Left lung (tissue), 10 donors: Measurements from ENCODE around the gene IRGC. TPM values are rescaled to one million over a fixed set of nuclear protein-coding genes. Genes with fewer than 3 reads are reported as not detected.
A peak's percentile ranks its signal among the peaks of the same experiment; 100 is the strongest.

ENCODE experiments used
- ATAC-seq: fragments of 200-7000 bp; cut with Tn5 transposase; one replicate; pipeline ENCODE4 v1.9.1; 2020; ENCODE audit warnings: moderate library complexity
- DNase-seq, 4 donors: peaks; one replicate each; pipeline ENCODE4 v3.0.0-alpha.2; 2013 to 2020
- H3K27ac ChIP-seq, 2 donors: fragments of 200-600 bp; sonication (generic) in 1 of 2; one replicate each; pipeline versions ENCODE4 v1.5.0 to v1.8.0; 2020 to 2021
- H3K27me3 ChIP-seq, 2 donors: fragments of 200-600 bp; sonication (generic) in 1 of 2; one replicate each; pipeline versions ENCODE4 v1.5.0 to v1.8.0; 2020 to 2021
- H3K36me3 ChIP-seq, 2 donors: fragments of 200-600 bp; sonication (generic) in 1 of 2; one replicate each; pipeline versions ENCODE4 v1.5.0 to v1.8.0; 2020 to 2021
- H3K4me1 ChIP-seq, 2 donors: fragments of 200-600 bp; one replicate each; pipeline ENCODE4 v1.8.0; 2021
- H3K4me3 ChIP-seq, 2 donors: fragments of 200-600 bp; sonication (generic) in 1 of 2; one replicate each; pipeline versions ENCODE4 v1.5.0 to v1.8.0; 2020 to 2021; ENCODE audit warnings: mild to moderate bottlenecking in 1 of 2
- H3K9me3 ChIP-seq, 2 donors: fragments of 200-600 bp; sonication (generic) in 1 of 2; one replicate each; pipeline versions ENCODE4 v1.5.0 to v1.8.0; 2020 to 2021
- CTCF ChIP-seq, 2 donors: fragments of 200-600 bp; sonication (generic) in 1 of 2; IDR thresholded peaks; one replicate each; pipeline versions ENCODE4 v1.5.0 to v1.8.0; 2021; ENCODE audit warnings: antibody characterized with exemption in 2 of 2
- intact Hi-C, 2 donors: fragments of 100-400 bp; cut with DNase I; formaldehyde crosslinking; loops; one replicate each; pipeline versions ENCODE4 v1.11.2 to v1.14.2; 2022
- polyA plus RNA-seq, 6 donors: library from polyadenylated mRNA; unstranded; fragments of 120-200 nt; gene quantifications; one replicate each; pipeline ENCODE4 v1.2.1, GENCODE V29; 2013; ENCODE audit not compliant: insufficient read length in 6 of 6
- total RNA-seq, 2 donors: library from RNA; stranded (reverse); fragmentation: NEBNext Ultra II Directional; extraction: Animal tissue kit (Norgen Biotek cat#: 25700); gene quantifications; one replicate each; pipeline ENCODE4 v1.2.1, GENCODE V29; 2021
- donor health status: DM: no; HTN: yes; CAD: no.
- donor health status: DM: no; HTN: no; CAD: no.

Gene IRGC
- total and polyA plus RNA-seq, 8 donors = not detected

- Histone ChIP-seq H3K27me3 (no peaks in the 10 kb centered on the region), H3K9me3 (peaks cover 0 to 21% of the 10 kb centered on the region in 2 donors), H3K27ac (no peak overlapping the region), H3K4me1 (peaks cover 0 to 35% of the 10 kb centered on the region in 2 donors), H3K36me3 (no peaks in the 10 kb centered on the region), H3K4me3 (no peak overlapping the region)
- DNase-seq (no peak), ATAC-seq (no peak)
- intact Hi-C loops = no loop called here
- no peak for TF ChIP-seq CTCF (IDR thresholded peaks at IDR 0.05)
These were observed 25.0 kb upstream of the IRGC start for GRCh38 chr19:43690890-43691289.

GRCh38 chr19:43691755-43692154 is 24.1 kb upstream of the IRGC start:
- H3K9me3 ChIP-seq = peaks cover 0 to 26% of the 10 kb centered on the region in 2 donors
- no peaks in the 10 kb centered on the region for H3K36me3 ChIP-seq
- H3K27me3 ChIP-seq = no peaks in the 10 kb centered on the region
- intact Hi-C loops = no loop called here
- no peak for TF ChIP-seq CTCF (IDR thresholded peaks at IDR 0.05)
- H3K4me3 ChIP-seq = no peak overlapping the region
- DNase-seq = no peak
- H3K27ac ChIP-seq = no peak overlapping the region
- no peak for ATAC-seq
- peaks cover 0 to 41% of the 10 kb centered on the region in 2 donors for H3K4me1 ChIP-seq

GRCh38 chr19:43692385-43692784 is 23.5 kb upstream of the IRGC start:
- TF ChIP-seq CTCF (IDR thresholded peaks at IDR 0.05) = no peak
- Histone ChIP-seq H3K4me3 (no peak overlapping the region), H3K9me3 (peaks cover 0 to 26% of the 10 kb centered on the region in 2 donors), H3K36me3 (no peaks in the 10 kb centered on the region), H3K27me3 (no peaks in the 10 kb centered on the region), H3K4me1 (peaks cover 0 to 41% of the 10 kb centered on the region in 2 donors), H3K27ac (peak overlapping the region in 1 of 2 donors; percentile 85)
- intact Hi-C loops = no loop called here
- ATAC-seq (no peak), DNase-seq (no peak)

- no peak for DNase-seq
- H3K27ac ChIP-seq = peak overlapping the region in 1 of 2 donors; percentile 85
- no peak for ATAC-seq
- H3K4me1 ChIP-seq = peaks cover 0 to 37% of the 10 kb centered on the region in 2 donors
- no peak overlapping the region for H3K4me3 ChIP-seq
- H3K36me3 ChIP-seq = no peaks in the 10 kb centered on the region
- peaks cover 0 to 26% of the 10 kb centered on the region in 2 donors for H3K9me3 ChIP-seq
- no peak for TF ChIP-seq CTCF (IDR thresholded peaks at IDR 0.05)
- H3K27me3 ChIP-seq = no peaks in the 10 kb centered on the region
- intact Hi-C loops = no loop called here
These were observed 23.0 kb upstream of the IRGC start for GRCh38 chr19:43692877-43693276.

GRCh38 chr19:43694553-43694952 is 21.3 kb upstream of the IRGC start:
- peaks cover 0 to 26% of the 10 kb centered on the region in 2 donors for H3K9me3 ChIP-seq
- no peaks in the 10 kb centered on the region for H3K36me3 ChIP-seq
- no peak for TF ChIP-seq CTCF (IDR thresholded peaks at IDR 0.05)
- H3K27ac ChIP-seq = no peak overlapping the region
- no peak overlapping the region for H3K4me3 ChIP-seq
- ATAC-seq (no peak), DNase-seq (no peak)
- H3K4me1 ChIP-seq = peaks cover 6 to 40% of the 10 kb centered on the region in 2 donors
- H3K27me3 ChIP-seq = peaks cover 0 to 14% of the 10 kb centered on the region in 2 donors
- intact Hi-C loops = no loop called here
